Measurements from ENCODE around the gene NCOA3.

The NCOA3 gene

GRCh38 chr20:47509104-47509661 is 7.5 kb downstream of the NCOA3 start:
- Histone ChIP-seq H3K4me1 (ENCODE audit: control insufficient read depth, insufficient read depth, low read length) (no peaks in the 10 kb centered on the region), H3K9me3 (ENCODE audit: control insufficient read depth, low read length) (no peaks in the 10 kb centered on the region), H3K36me3 (ENCODE audit: control insufficient read depth, insufficient read depth, low read length) (no peaks in the 10 kb centered on the region), H3K27me3 (ENCODE audit: control insufficient read depth, insufficient read depth, low read length) (no peaks in the 10 kb centered on the region), H3K9ac (ENCODE audit: low read length) (no peak overlapping the region), H3K4me3 (ENCODE audit: low read length) (no peak overlapping the region)

GRCh38 chr20:47509685-47510084 is 8.0 kb downstream of the NCOA3 start:
- Histone ChIP-seq H3K9me3 (ENCODE audit: control insufficient read depth, low read length) (no peaks in the 10 kb centered on the region), H3K4me1 (ENCODE audit: control insufficient read depth, insufficient read depth, low read length) (no peaks in the 10 kb centered on the region)

GRCh38 chr20:47515843-47516242 is 14.2 kb downstream of the NCOA3 start:
- Histone ChIP-seq H3K36me3 (ENCODE audit: control insufficient read depth, insufficient read depth, low read length) (no peaks in the 10 kb centered on the region), H3K9me3 (ENCODE audit: control insufficient read depth, low read length) (no peaks in the 10 kb centered on the region), H3K4me1 (ENCODE audit: control insufficient read depth, insufficient read depth, low read length) (no peaks in the 10 kb centered on the region), H3K9ac (ENCODE audit: low read length) (no peak overlapping the region), H3K4me3 (ENCODE audit: low read length) (no peak overlapping the region), H3K27me3 (ENCODE audit: control insufficient read depth, insufficient read depth, low read length) (no peaks in the 10 kb centered on the region)

More at GRCh38 chr20:47509685-47510084, 8.0 kb downstream of the NCOA3 start:
- Histone ChIP-seq H3K9ac (ENCODE audit: low read length) (no peak overlapping the region), H3K36me3 (ENCODE audit: control insufficient read depth, insufficient read depth, low read length) (no peaks in the 10 kb centered on the region), H3K4me3 (ENCODE audit: low read length) (no peak overlapping the region), H3K27me3 (ENCODE audit: control insufficient read depth, insufficient read depth, low read length) (no peaks in the 10 kb centered on the region)

GRCh38 chr20:47521059-47521808 is 19.5 kb downstream of the NCOA3 start:
- no peaks in the 10 kb centered on the region for H3K36me3 ChIP-seq (ENCODE audit: control insufficient read depth, insufficient read depth, low read length)
- no peaks in the 10 kb centered on the region for H3K27me3 ChIP-seq (ENCODE audit: control insufficient read depth, insufficient read depth, low read length)
- no peak overlapping the region for H3K4me3 ChIP-seq (ENCODE audit: low read length)
- no peaks in the 10 kb centered on the region for H3K4me1 ChIP-seq (ENCODE audit: control insufficient read depth, insufficient read depth, low read length)
- H3K9ac ChIP-seq (ENCODE audit: low read length) = no peak overlapping the region
- H3K9me3 ChIP-seq (ENCODE audit: control insufficient read depth, low read length) = no peaks in the 10 kb centered on the region

- Histone ChIP-seq H3K27me3 (ENCODE audit: control insufficient read depth, insufficient read depth, low read length) (no peaks in the 10 kb centered on the region), H3K9ac (ENCODE audit: low read length) (no peak overlapping the region), H3K36me3 (ENCODE audit: control insufficient read depth, insufficient read depth, low read length) (no peaks in the 10 kb centered on the region), H3K9me3 (ENCODE audit: control insufficient read depth, low read length) (no peaks in the 10 kb centered on the region), H3K4me1 (ENCODE audit: control insufficient read depth, insufficient read depth, low read length) (no peaks in the 10 kb centered on the region), H3K4me3 (ENCODE audit: low read length) (no peak overlapping the region)
Observed at GRCh38 chr20:47524015-47524784, 22.5 kb downstream of the NCOA3 start.

GRCh38 chr20:47527004-47527800 is 25.5 kb downstream of the NCOA3 start:
- H3K9me3 ChIP-seq (ENCODE audit: control insufficient read depth, low read length) = no peaks in the 10 kb centered on the region
- no peak overlapping the region for H3K9ac ChIP-seq (ENCODE audit: low read length)
- no peak overlapping the region for H3K4me3 ChIP-seq (ENCODE audit: low read length)
- H3K27me3 ChIP-seq (ENCODE audit: control insufficient read depth, insufficient read depth, low read length) = no peaks in the 10 kb centered on the region
- no peaks in the 10 kb centered on the region for H3K36me3 ChIP-seq (ENCODE audit: control insufficient read depth, insufficient read depth, low read length)
- no peaks in the 10 kb centered on the region for H3K4me1 ChIP-seq (ENCODE audit: control insufficient read depth, insufficient read depth, low read length)

GRCh38 chr20:47529840-47530239 is 28.2 kb downstream of the NCOA3 start:
- no peaks in the 10 kb centered on the region for H3K9me3 ChIP-seq (ENCODE audit: control insufficient read depth, low read length)
- H3K36me3 ChIP-seq (ENCODE audit: control insufficient read depth, insufficient read depth, low read length) = no peaks in the 10 kb centered on the region
- no peaks in the 10 kb centered on the region for H3K4me1 ChIP-seq (ENCODE audit: control insufficient read depth, insufficient read depth, low read length)
- H3K9ac ChIP-seq (ENCODE audit: low read length) = no peak overlapping the region
- H3K27me3 ChIP-seq (ENCODE audit: control insufficient read depth, insufficient read depth, low read length) = no peaks in the 10 kb centered on the region
- H3K4me3 ChIP-seq (ENCODE audit: low read length) = no peak overlapping the region

GRCh38 chr20:47531458-47531857 is 29.8 kb downstream of the NCOA3 start:
- no peaks in the 10 kb centered on the region for H3K36me3 ChIP-seq (ENCODE audit: control insufficient read depth, insufficient read depth, low read length)
- H3K9ac ChIP-seq (ENCODE audit: low read length) = no peak overlapping the region
- H3K4me3 ChIP-seq (ENCODE audit: low read length) = no peak overlapping the region
- no peaks in the 10 kb centered on the region for H3K9me3 ChIP-seq (ENCODE audit: control insufficient read depth, low read length)
- no peaks in the 10 kb centered on the region for H3K4me1 ChIP-seq (ENCODE audit: control insufficient read depth, insufficient read depth, low read length)
- no peaks in the 10 kb centered on the region for H3K27me3 ChIP-seq (ENCODE audit: control insufficient read depth, insufficient read depth, low read length)

- no peaks in the 10 kb centered on the region for H3K36me3 ChIP-seq (ENCODE audit: control insufficient read depth, insufficient read depth, low read length)
- no peaks in the 10 kb centered on the region for H3K9me3 ChIP-seq (ENCODE audit: control insufficient read depth, low read length)
- H3K4me3 ChIP-seq (ENCODE audit: low read length) = no peak overlapping the region
- H3K9ac ChIP-seq (ENCODE audit: low read length) = no peak overlapping the region
- H3K4me1 ChIP-seq (ENCODE audit: control insufficient read depth, insufficient read depth, low read length) = no peaks in the 10 kb centered on the region
- H3K27me3 ChIP-seq (ENCODE audit: control insufficient read depth, insufficient read depth, low read length) = no peaks in the 10 kb centered on the region
Observed at GRCh38 chr20:47532002-47532401, 30.3 kb downstream of the NCOA3 start.

- Histone ChIP-seq H3K4me1 (ENCODE audit: control insufficient read depth, insufficient read depth, low read length) (no peaks in the 10 kb centered on the region), H3K36me3 (ENCODE audit: control insufficient read depth, insufficient read depth, low read length) (no peaks in the 10 kb centered on the region), H3K4me3 (ENCODE audit: low read length) (no peak overlapping the region), H3K9me3 (ENCODE audit: control insufficient read depth, low read length) (no peaks in the 10 kb centered on the region), H3K9ac (ENCODE audit: low read length) (no peak overlapping the region), H3K27me3 (ENCODE audit: control insufficient read depth, insufficient read depth, low read length) (no peaks in the 10 kb centered on the region)
Observed at GRCh38 chr20:47533518-47534062, 31.9 kb downstream of the NCOA3 start.

GRCh38 chr20:47534405-47534804 is 32.7 kb downstream of the NCOA3 start:
- no peak overlapping the region for H3K4me3 ChIP-seq (ENCODE audit: low read length)
- H3K9me3 ChIP-seq (ENCODE audit: control insufficient read depth, low read length) = no peaks in the 10 kb centered on the region
- no peaks in the 10 kb centered on the region for H3K27me3 ChIP-seq (ENCODE audit: control insufficient read depth, insufficient read depth, low read length)
- H3K36me3 ChIP-seq (ENCODE audit: control insufficient read depth, insufficient read depth, low read length) = no peaks in the 10 kb centered on the region
- H3K9ac ChIP-seq (ENCODE audit: low read length) = no peak overlapping the region
- H3K4me1 ChIP-seq (ENCODE audit: control insufficient read depth, insufficient read depth, low read length) = peaks cover 4% of the 10 kb centered on the region
